GM21367 (cell line): Measurements from ENCODE around the gene PIWIL4.
"Not testable (repeated sequence)": the region's sequence is repeated elsewhere in the genome, so short reads cannot be mapped to it uniquely, and the experiment has no call there.

Experiments
- ATAC-seq: cut with Tn5 transposase; IDR thresholded peaks from one replicate; pipeline ENCODE4 v1.9.1; 2021; ENCODE audit not compliant: unreplicated experiment

Gene PIWIL4

GRCh38 chr11:94546886-94547285, 20.3 kb upstream of the PIWIL4 start:
- no peak for ATAC-seq

GRCh38 chr11:94549146-94549545, 18.0 kb upstream of the PIWIL4 start:
- ATAC-seq = no peak

- no peak for ATAC-seq
These were observed 16.7 kb upstream of the PIWIL4 start for GRCh38 chr11:94550513-94550912.

- no peak for ATAC-seq
These were observed 13.2 kb upstream of the PIWIL4 start for GRCh38 chr11:94553938-94554337.

- not testable (repeated sequence) for ATAC-seq
These were observed 11.3 kb upstream of the PIWIL4 start for GRCh38 chr11:94555752-94556329.

- ATAC-seq = no peak
These were observed 9.7 kb upstream of the PIWIL4 start for GRCh38 chr11:94557421-94557820.

GRCh38 chr11:94557992-94558391, 9.2 kb upstream of the PIWIL4 start:
- ATAC-seq = no peak

GRCh38 chr11:94558468-94558867, 8.7 kb upstream of the PIWIL4 start:
- ATAC-seq = no peak

- no peak for ATAC-seq
These were observed 8.2 kb upstream of the PIWIL4 start for GRCh38 chr11:94558932-94559331.

- no peak for ATAC-seq
These were observed 7.8 kb upstream of the PIWIL4 start for GRCh38 chr11:94559361-94559760.

GRCh38 chr11:94560834-94561233, 6.3 kb upstream of the PIWIL4 start:
- no peak for ATAC-seq

GRCh38 chr11:94563176-94563847, 3.9 kb upstream of the PIWIL4 start:
- ATAC-seq = no peak

GRCh38 chr11:94563848-94564467, 3.2 kb upstream of the PIWIL4 start:
- ATAC-seq = no peak

- ATAC-seq = no peak
These were observed 1.0 kb downstream of the PIWIL4 start for GRCh38 chr11:94568200-94568599.

GRCh38 chr11:94568717-94569116, 1.5 kb downstream of the PIWIL4 start:
- no peak for ATAC-seq

- ATAC-seq = not testable (repeated sequence)
These were observed 5.8 kb downstream of the PIWIL4 start for GRCh38 chr11:94572975-94573374.

GRCh38 chr11:94574193-94574961, 7.2 kb downstream of the PIWIL4 start:
- no peak for ATAC-seq

GRCh38 chr11:94576306-94576705, 9.1 kb downstream of the PIWIL4 start:
- ATAC-seq = no peak

- no peak for ATAC-seq
These were observed 10.7 kb downstream of the PIWIL4 start for GRCh38 chr11:94577841-94578240.

- ATAC-seq = no peak
These were observed 14.8 kb downstream of the PIWIL4 start for GRCh38 chr11:94581926-94582325.

GRCh38 chr11:94583213-94583865, 16.2 kb downstream of the PIWIL4 start:
- ATAC-seq = no peak
